WERI-Rb-1 (cell line): ENCODE measurements around the gene RHOV.
A peak's percentile ranks its signal among the peaks of the same experiment; 100 is the strongest.

Source experiments
- DNase-seq: peaks from one replicate; pipeline ENCODE4 v3.0.0-alpha.2; 2020
- H3K27ac ChIP-seq: fragments of 250-450 bp; sonication (Bioruptor Pico); 2 replicates; pipeline ENCODE4 v1.5.1; 2020; ENCODE audit warnings: mild to moderate bottlenecking, moderate library complexity
- H3K27me3 ChIP-seq: fragments of 250-450 bp; sonication (Bioruptor Pico); 2 replicates; pipeline ENCODE4 v1.5.1; 2021; ENCODE audit warnings: mild to moderate bottlenecking, low read depth, moderate library complexity; ENCODE audit not compliant: insufficient read depth, severe bottlenecking
- H3K36me3 ChIP-seq: fragments of 250-450 bp; sonication (Bioruptor Pico); 2 replicates; pipeline ENCODE4 v1.5.1; 2020; ENCODE audit warnings: mild to moderate bottlenecking, moderate library complexity
- H3K4me3 ChIP-seq: 2 replicates; pipeline ENCODE4 v1.5.1; 2011; ENCODE audit warnings: low read depth, mild to moderate bottlenecking, control low read depth, low read length
- H3K9me3 ChIP-seq: fragments of 250-450 bp; sonication (Bioruptor Pico); 2 replicates; pipeline ENCODE4 v1.5.1; 2021; ENCODE audit warnings: mild to moderate bottlenecking, moderate library complexity; ENCODE audit not compliant: severe bottlenecking
- TF ChIP-seq, protein P1 (sequence below): IDR thresholded peaks from 2 replicates; pipeline ENCODE4 v1.5.1; 2011; ENCODE audit warnings: low read depth, mild to moderate bottlenecking, control low read depth, inconsistent platforms, low read length

Gene RHOV

DNA sequence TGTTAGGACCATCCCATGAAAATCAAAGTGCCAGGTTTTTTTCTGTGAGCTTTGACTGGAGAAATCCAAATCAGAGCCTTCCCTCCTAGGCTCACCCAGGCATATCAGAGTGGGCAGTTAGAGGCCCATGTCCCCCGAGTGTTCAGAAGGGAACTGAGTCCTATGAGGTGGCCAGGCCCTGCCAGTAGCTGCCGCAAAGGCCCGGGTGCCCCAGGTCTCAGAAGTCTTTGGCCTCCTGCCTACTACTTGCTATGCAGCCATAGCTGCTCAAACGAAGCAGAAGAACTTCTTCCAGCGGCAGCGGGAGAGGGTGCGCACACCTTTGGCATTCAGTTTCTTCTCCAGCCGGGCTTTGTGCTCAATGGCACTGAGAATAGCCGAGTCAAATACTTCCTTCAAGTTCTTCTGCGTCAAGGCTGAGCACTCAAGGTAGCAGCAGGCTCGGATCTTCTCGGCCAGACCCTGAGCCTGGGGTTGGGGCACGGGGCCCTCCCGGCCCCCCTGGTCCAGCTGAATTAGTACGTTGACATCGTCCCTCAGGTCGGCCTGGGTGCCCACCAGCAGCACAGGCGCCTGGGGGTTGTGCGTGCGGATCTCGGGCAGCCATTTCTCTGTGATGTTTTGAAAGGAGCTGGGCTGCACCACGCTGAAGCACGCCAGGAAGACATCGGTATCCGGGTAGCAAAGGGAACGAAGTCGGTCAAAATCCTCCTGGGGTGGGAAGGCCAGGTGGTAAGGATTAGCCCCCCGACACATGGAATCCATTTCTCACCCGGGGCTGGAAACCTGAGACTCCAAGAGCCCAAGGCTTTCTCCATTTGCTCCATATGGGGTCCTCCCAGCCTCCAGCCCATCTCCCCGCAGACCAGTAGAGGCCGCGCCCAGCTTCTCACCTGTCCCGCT, 992 bp downstream of the RHOV start:
- Histone ChIP-seq H3K27ac (no peak overlapping the region; the same call in 1 of the 2 replicates), H3K9me3 (no peaks in the 10 kb centered on the region), H3K27me3 (no peaks in the 10 kb centered on the region), H3K4me3 (peak overlapping the region; percentile 66), H3K36me3 (no peaks in the 10 kb centered on the region)
- TF ChIP-seq, protein P1, sequence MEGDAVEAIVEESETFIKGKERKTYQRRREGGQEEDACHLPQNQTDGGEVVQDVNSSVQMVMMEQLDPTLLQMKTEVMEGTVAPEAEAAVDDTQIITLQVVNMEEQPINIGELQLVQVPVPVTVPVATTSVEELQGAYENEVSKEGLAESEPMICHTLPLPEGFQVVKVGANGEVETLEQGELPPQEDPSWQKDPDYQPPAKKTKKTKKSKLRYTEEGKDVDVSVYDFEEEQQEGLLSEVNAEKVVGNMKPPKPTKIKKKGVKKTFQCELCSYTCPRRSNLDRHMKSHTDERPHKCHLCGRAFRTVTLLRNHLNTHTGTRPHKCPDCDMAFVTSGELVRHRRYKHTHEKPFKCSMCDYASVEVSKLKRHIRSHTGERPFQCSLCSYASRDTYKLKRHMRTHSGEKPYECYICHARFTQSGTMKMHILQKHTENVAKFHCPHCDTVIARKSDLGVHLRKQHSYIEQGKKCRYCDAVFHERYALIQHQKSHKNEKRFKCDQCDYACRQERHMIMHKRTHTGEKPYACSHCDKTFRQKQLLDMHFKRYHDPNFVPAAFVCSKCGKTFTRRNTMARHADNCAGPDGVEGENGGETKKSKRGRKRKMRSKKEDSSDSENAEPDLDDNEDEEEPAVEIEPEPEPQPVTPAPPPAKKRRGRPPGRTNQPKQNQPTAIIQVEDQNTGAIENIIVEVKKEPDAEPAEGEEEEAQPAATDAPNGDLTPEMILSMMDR: no peak
- no peak for DNase-seq

DNA sequence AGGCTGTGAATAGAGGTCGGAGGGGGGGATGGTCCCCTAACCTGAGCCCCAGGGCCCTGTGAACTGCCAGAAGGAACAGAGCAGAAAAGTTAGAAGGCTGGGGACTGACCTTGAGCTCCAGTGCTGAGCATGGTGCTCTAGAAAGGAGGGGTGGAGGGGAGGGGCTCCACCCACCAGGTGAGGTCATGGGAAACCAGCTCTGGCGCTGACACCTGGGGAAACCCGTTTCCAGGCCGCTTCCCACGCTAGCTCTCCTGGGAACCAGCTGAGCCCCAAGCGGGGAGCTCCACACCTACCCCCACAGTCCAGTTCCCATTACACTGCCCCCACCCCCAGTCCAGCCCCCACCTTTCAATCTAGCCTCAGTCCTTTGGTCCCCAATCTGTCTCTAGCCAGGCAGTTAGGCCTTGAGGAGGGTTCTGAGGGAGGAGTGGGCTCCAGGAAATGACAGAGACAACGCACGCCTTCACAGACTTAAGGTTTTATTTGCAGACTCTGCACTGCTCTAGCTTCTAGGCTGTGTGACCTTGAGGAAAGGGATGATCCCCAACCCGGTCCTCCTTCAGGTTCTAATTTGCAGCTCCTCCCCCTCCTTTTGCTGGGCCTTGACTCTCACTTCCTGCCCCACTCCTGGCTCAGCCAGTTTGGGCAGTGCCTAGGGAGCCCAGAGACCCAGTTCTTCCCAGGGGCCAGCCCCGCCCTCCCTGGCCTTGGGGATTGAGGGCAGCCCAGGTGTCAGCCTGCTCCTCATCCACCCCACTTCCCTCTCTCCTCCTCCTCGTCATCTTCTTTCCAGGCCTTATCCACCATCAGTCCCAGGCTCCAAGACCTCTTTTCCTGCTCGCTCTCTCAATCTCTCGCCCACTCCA, 2.1 kb downstream of the RHOV start:
- H3K36me3 ChIP-seq: no peaks in the 10 kb centered on the region
- no peaks in the 10 kb centered on the region for H3K9me3 ChIP-seq
- H3K27ac ChIP-seq: no peak overlapping the region
- no peaks in the 10 kb centered on the region for H3K27me3 ChIP-seq
- TF ChIP-seq, protein P1: no peak
- no peak for DNase-seq
- no peak overlapping the region for H3K4me3 ChIP-seq

DNA sequence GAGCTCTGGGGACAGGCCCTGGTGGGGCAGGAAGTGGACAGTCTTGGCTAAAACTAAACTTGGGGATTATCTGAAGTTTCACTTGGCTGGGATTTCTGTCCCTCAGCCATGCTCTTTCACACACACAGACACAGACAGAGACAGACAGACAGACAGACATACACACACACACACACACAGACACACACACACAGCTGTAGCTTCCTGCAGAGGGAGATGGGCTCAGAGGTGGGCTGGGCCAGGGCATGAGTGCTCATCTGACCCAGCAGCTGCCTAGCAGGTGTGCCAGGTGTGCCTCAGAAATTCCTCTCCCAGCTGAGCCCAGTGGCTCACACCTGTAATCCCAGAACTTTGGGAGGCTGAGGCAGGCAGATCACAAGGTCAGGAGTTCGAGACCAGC, 3.3 kb downstream of the RHOV start:
- H3K27me3 ChIP-seq: no peaks in the 10 kb centered on the region
- H3K4me3 ChIP-seq: no peak overlapping the region
- TF ChIP-seq, protein P1: no peak
- no peak overlapping the region for H3K27ac ChIP-seq
- no peaks in the 10 kb centered on the region for H3K9me3 ChIP-seq
- H3K36me3 ChIP-seq: no peaks in the 10 kb centered on the region
- no peak for DNase-seq

DNA sequence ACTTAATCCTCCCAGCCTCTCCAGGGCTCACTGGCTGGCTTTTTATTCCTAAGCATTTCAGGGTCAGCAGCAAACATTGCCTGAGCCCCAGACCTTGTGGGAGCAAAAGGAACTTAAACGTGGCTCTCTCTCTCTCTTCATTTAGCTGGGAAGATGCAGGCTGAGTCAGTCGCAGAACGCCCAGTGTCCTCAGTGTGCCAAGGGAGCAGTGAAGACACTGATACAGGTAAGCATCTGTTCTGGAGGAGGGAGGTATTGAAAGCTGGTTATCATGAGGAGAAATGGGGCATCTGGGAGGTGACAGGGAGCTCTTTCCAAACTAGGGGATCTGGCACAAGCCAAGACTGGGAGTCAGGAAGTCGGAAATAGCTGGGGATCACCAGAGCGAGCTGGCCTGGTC, 4.3 kb downstream of the RHOV start:
- TF ChIP-seq, protein P1: no peak
- H3K27me3 ChIP-seq: no peaks in the 10 kb centered on the region
- H3K36me3 ChIP-seq: no peaks in the 10 kb centered on the region
- H3K27ac ChIP-seq: no peak overlapping the region; the same call in 1 of the 2 replicates
- no peak for DNase-seq
- no peak overlapping the region for H3K4me3 ChIP-seq
- no peaks in the 10 kb centered on the region for H3K9me3 ChIP-seq

DNA sequence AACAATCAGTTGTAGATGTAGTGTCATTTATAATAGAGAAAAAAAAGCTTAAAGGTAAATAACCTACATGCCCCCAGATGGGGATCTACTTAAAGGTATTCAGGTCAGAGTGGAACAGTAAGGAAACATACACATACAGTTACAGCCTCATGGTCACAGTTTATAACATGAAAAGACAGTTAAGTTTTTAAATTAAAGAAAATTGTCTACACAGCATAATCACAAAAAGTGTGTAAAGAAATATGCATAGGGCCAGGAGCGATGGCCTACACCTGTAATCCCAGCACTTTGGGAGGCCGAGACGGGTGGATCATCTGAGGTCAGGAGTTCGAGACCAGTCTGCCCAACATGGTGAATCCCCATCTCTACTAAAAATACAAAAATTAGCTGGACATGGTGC, 6.8 kb downstream of the RHOV start:
- no peak overlapping the region for H3K27ac ChIP-seq
- no peak for DNase-seq

More for the DNA sequence above, 6.8 kb downstream of the RHOV start:
- H3K4me3 ChIP-seq: no peak overlapping the region
- TF ChIP-seq, protein P1: no peak
- no peaks in the 10 kb centered on the region for H3K27me3 ChIP-seq
- H3K9me3 ChIP-seq: no peaks in the 10 kb centered on the region
- no peaks in the 10 kb centered on the region for H3K36me3 ChIP-seq
